Gastrocnemius medialis (tissue), 4 donors: ENCODE data around the gene GALNT18. TPM values are rescaled to one million over a fixed set of nuclear protein-coding genes. Genes with fewer than 3 reads are reported as not detected.
A peak's percentile ranks its signal among the peaks of the same experiment; 100 is the strongest.

Source experiments
- ATAC-seq, 2 donors: fragments of 150-250 bp; one replicate each; pipeline ENCODE4 v1.9.1; 2016
- DNase-seq, 2 donors: peaks; one replicate each; pipeline ENCODE4 v3.0.0-alpha.2; 2019
- H3K27ac ChIP-seq, 4 donors: fragments of 200-600 bp; sonication (generic); 1 replicate in 1 of 4; 2 replicates in 3 of 4; pipeline ENCODE4 v1.5.1; 2016 to 2018; ENCODE audit warnings: mild to moderate bottlenecking in 2 of 4, moderate library complexity in 1 of 4
- H3K27me3 ChIP-seq, 3 donors: fragments of 200-600 bp; sonication (generic) in 2 of 3; 1 replicate in 1 of 3; 2 replicates in 2 of 3; pipeline versions ENCODE4 v1.5.1 to v1.6.0; 2016 to 2019; ENCODE audit warnings: mild to moderate bottlenecking in 1 of 3, moderate library complexity in 1 of 3
- H3K36me3 ChIP-seq, 2 donors: fragments of 200-600 bp; sonication (generic) in 1 of 2; one replicate each; pipeline ENCODE4 v1.5.1; 2017 to 2018
- H3K4me1 ChIP-seq, 2 donors: fragments of 200-600 bp; sonication (generic) in 1 of 2; one replicate each; pipeline ENCODE4 v1.5.1; 2016 to 2017; ENCODE audit warnings: mild to moderate bottlenecking in 2 of 2
- H3K4me3 ChIP-seq, 4 donors: fragments of 200-600 bp; sonication (generic) in 3 of 4; 1 replicate in 1 of 4; 2 replicates in 3 of 4; pipeline ENCODE4 v1.5.1; 2016 to 2019; ENCODE audit warnings: mild to moderate bottlenecking in 2 of 4
- H3K9me3 ChIP-seq, 3 donors: fragments of 200-600 bp; sonication (generic) in 2 of 3; 1 replicate in 1 of 3; 2 replicates in 2 of 3; pipeline ENCODE4 v1.5.1; 2016 to 2019
- POLR2A ChIP-seq, 2 donors: fragments of 450-650 bp; IDR thresholded peaks; one replicate each; pipeline ENCODE4 v1.6.1; 2017; ENCODE audit warnings: antibody characterized with exemption in 2 of 2, mild to moderate bottlenecking in 2 of 2, moderate library complexity in 2 of 2
- in situ Hi-C, 4 donors: fragments of 200-750 bp; cut with MboI; loops; one replicate each; pipeline versions ENCODE4 v1.15.0 to v1.8.0; 2017; ENCODE audit warnings: low sequenced_read_pairs in 4 of 4
- intact Hi-C: fragments of 100-400 bp; cut with DNase I; formaldehyde crosslinking; loops from one replicate; pipeline ENCODE4 v1.15.1; 2023; ENCODE audit warnings: low total_unique reads
- total RNA-seq, 4 donors: library from RNA; depleted of rRNA; stranded (reverse); fragments of >200 nt; gene quantifications; one replicate each; pipeline versions ENCODE4 v1.1.0 to v1.2.3, GENCODE V29; 2016
- TF ChIP-seq, protein P1 (sequence below), 5 experiments: fragments of 450-650 bp in 3 of 5; fragments of 200-600 bp in 2 of 5; sonication (generic) in 2 of 5; IDR thresholded peaks in 4 of 5; conservative IDR thresholded peaks in 1 of 5; 1 replicate in 4 of 5; 2 replicates in 1 of 5; pipeline ENCODE4 v1.5.1; 2016 to 2019; ENCODE audit warnings: antibody characterized with exemption in 5 of 5, mild to moderate bottlenecking in 3 of 5, moderate library complexity in 3 of 5

GALNT18 gene
- total RNA-seq, 4 donors from 2014 or later, result 10.5 to 29.2 (median 11.2) TPM

DNA sequence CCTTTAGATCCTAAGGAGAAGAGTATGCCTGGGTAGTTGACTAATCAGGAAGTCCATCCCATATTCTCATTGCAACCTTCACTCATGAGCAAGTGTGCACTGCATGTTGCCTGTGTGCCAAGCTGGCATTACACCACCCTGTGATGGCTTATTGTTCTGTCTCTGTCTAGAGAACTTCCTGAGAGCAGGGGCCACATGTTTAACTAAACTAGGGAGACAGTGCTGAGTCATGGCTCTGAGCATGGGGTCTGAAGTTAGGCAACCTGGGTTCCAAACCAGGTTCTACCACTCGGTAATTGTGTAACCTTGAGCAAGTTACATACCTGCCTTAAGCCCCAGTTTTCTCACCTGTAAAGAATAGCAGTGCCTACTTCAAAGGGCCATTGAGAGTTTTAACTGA, 308.4 kb downstream of the GALNT18 start:
- H3K9me3 ChIP-seq, result no peaks in the 10 kb centered on the region
- in situ Hi-C loops, result no loop called here
- DNase-seq, result peak; percentile 10 to 37

DNA sequence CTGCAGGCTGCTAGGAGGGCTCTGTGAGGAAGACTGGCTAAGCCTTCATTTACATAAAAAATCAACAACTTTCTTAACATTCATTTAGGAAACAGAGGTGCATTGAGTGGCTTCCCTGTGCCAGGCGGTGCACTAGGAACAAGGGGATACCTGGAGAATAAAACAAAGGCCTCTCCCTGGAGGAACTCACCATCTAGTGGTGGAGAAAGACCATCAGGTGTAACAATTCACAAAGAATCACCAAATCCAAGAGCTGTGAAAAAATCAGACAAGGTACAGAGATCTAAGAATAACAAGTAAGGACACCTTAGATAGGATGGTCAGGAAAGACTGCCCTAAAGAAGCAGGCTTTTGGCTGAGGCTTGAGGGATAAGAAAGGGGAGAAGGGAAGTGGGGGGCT, 309.1 kb downstream of the GALNT18 start:
- ATAC-seq (no peak), DNase-seq (no peak)
- no peaks in the 10 kb centered on the region for H3K9me3 ChIP-seq
- no peaks in the 10 kb centered on the region for H3K27me3 ChIP-seq
- H3K36me3 ChIP-seq, result no peaks in the 10 kb centered on the region
- peak overlapping the region in 3 of 4 donors; percentile 67 to 78 (median 75) for H3K27ac ChIP-seq
- no peak overlapping the region for H3K4me3 ChIP-seq
- peaks cover 17 to 20% of the 10 kb centered on the region in 2 donors for H3K4me1 ChIP-seq
- in situ Hi-C loops (no loop called here), intact Hi-C loops (loop anchor here (5.0 kb wide), 2 partner anchors 200 to 310 kb away; partner anchors contain the start of gene GALNT18)
- no peak for TF ChIP-seq POLR2A (IDR thresholded peaks at IDR 0.05)
- TF ChIP-seq, protein P1, sequence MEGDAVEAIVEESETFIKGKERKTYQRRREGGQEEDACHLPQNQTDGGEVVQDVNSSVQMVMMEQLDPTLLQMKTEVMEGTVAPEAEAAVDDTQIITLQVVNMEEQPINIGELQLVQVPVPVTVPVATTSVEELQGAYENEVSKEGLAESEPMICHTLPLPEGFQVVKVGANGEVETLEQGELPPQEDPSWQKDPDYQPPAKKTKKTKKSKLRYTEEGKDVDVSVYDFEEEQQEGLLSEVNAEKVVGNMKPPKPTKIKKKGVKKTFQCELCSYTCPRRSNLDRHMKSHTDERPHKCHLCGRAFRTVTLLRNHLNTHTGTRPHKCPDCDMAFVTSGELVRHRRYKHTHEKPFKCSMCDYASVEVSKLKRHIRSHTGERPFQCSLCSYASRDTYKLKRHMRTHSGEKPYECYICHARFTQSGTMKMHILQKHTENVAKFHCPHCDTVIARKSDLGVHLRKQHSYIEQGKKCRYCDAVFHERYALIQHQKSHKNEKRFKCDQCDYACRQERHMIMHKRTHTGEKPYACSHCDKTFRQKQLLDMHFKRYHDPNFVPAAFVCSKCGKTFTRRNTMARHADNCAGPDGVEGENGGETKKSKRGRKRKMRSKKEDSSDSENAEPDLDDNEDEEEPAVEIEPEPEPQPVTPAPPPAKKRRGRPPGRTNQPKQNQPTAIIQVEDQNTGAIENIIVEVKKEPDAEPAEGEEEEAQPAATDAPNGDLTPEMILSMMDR (IDR thresholded peaks at IDR 0.05 in 4 of 5, conservative IDR thresholded peaks at IDR 0.05 in 1 of 5), result no peak

More for the DNA sequence above, 308.4 kb downstream of the GALNT18 start:
- peak; percentile 64 to 66 for ATAC-seq
- TF ChIP-seq, protein P1 (IDR thresholded peaks at IDR 0.05 in 4 of 5, conservative IDR thresholded peaks at IDR 0.05 in 1 of 5), result no peak
- no peak for TF ChIP-seq POLR2A (IDR thresholded peaks at IDR 0.05)
- no peaks in the 10 kb centered on the region for H3K36me3 ChIP-seq
- H3K4me1 ChIP-seq, result peaks cover 17 to 20% of the 10 kb centered on the region in 2 donors
- no peaks in the 10 kb centered on the region for H3K27me3 ChIP-seq
- no peak overlapping the region for H3K4me3 ChIP-seq
- intact Hi-C loops, result loop anchor here (5.0 kb wide), 2 partner anchors 199 to 309 kb away; partner anchors contain the start of gene GALNT18
- H3K27ac ChIP-seq, result peak overlapping the region; percentile 67 to 78 (median 73)

DNA sequence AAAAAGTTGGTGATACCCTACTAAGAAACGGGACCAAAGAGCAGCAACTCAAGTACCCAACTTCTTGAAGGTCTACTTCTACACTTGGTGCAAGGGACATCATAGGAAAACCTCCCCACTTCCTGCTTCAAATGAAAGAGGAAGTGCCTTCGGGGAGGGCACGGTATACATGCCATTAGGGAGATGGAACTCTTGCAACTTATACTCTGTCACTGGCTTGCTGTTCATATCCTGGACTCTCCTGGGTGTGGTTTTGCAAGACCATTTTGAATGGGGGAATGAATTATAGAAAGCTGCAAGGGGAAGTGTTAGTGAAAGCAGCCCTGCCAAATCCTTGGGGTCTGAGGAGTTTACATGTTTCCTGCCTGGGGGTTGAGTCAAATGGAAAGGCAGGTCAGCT, 310.6 kb downstream of the GALNT18 start:
- Histone ChIP-seq H3K36me3 (no peaks in the 10 kb centered on the region), H3K4me3 (no peak overlapping the region), H3K4me1 (peaks cover 17 to 20% of the 10 kb centered on the region in 2 donors), H3K27ac (no peak overlapping the region), H3K27me3 (no peaks in the 10 kb centered on the region), H3K9me3 (no peaks in the 10 kb centered on the region)
- no peak for DNase-seq
- intact Hi-C loops, result loop anchor here (5.0 kb wide), 2 partner anchors 201 to 311 kb away; partner anchors contain the start of gene GALNT18
- TF ChIP-seq, protein P1 (IDR thresholded peaks at IDR 0.05 in 4 of 5, conservative IDR thresholded peaks at IDR 0.05 in 1 of 5), result no peak
- TF ChIP-seq POLR2A (IDR thresholded peaks at IDR 0.05), result no peak
- in situ Hi-C loops, result no loop called here
- ATAC-seq, result no peak

DNA sequence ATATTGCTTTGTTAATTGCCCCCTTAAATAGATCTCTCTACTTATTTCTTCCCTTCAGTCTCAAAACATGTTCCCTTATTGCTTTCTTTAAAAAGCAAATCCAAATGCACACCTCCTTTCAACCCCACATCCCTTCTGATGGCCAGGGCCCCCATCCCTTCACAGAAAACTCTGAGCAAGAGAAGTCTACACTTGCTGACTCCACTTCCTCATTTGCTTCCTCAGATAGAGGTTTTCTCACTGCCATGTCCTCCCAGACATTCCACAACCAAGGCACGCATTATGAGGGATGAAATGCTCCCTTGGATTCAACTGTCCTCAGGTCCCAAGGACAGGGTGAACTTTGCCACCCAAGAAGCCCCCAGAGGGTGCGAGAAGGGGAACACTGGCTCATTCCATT, 311.9 kb downstream of the GALNT18 start:
- intact Hi-C loops, result loop anchor here (5.0 kb wide), 2 partner anchors 202 to 312 kb away; partner anchors contain the start of gene GALNT18
- Histone ChIP-seq H3K9me3 (no peaks in the 10 kb centered on the region), H3K27me3 (no peaks in the 10 kb centered on the region), H3K4me1 (peaks cover 17 to 20% of the 10 kb centered on the region in 2 donors), H3K36me3 (no peaks in the 10 kb centered on the region), H3K27ac (no peak overlapping the region), H3K4me3 (no peak overlapping the region)
- TF ChIP-seq, protein P1 (IDR thresholded peaks at IDR 0.05 in 4 of 5, conservative IDR thresholded peaks at IDR 0.05 in 1 of 5), result no peak
- TF ChIP-seq POLR2A (IDR thresholded peaks at IDR 0.05), result no peak
- ATAC-seq (no peak), DNase-seq (no peak)
- in situ Hi-C loops, result no loop called here

DNA sequence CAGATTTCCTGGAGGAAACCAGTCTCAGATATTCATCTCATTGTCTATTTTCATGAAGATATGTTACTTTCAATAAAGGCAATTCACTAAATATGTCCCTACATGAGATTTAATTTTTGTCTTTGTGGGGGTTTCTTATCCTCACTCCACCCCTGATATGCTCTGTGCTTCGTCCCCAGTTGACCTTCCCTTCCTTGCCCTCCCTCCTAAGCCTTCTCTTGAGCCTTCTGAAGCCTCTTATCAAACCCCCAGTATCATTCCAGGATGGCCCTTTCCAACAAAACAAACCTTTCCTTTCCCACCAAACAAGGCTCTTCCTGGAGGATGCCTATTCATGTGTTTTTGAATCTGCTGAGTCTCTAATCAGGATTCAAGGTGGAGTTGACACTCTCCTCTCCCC, 313.6 kb downstream of the GALNT18 start:
- intact Hi-C loops (no loop called here), in situ Hi-C loops (no loop called here)
- H3K9me3 ChIP-seq, result no peaks in the 10 kb centered on the region
- DNase-seq, result no peak
- ATAC-seq, result no peak
- TF ChIP-seq, protein P1 (IDR thresholded peaks at IDR 0.05 in 4 of 5, conservative IDR thresholded peaks at IDR 0.05 in 1 of 5), result no peak
- no peaks in the 10 kb centered on the region for H3K27me3 ChIP-seq
- H3K4me3 ChIP-seq, result no peak overlapping the region
- H3K4me1 ChIP-seq, result peaks cover 4 to 5% of the 10 kb centered on the region in 2 donors
- no peak overlapping the region for H3K27ac ChIP-seq
- H3K36me3 ChIP-seq, result no peaks in the 10 kb centered on the region
